Adipocyte (in vitro differentiated cells): ENCODE results near the gene TMC5.
"Not testable (repeated sequence)": the region's sequence is repeated elsewhere in the genome, so short reads cannot be mapped to it uniquely, and the experiment has no call there.

Experiments used
- DNase-seq: peaks from one replicate; pipeline ENCODE4 v3.0.0-alpha.2; 2015; ENCODE audit warnings: low read depth
- H3K27me3 ChIP-seq: replicated peaks from 2 replicates; pipeline ENCODE4 v1.7.0; 2013; ENCODE audit warnings: mild to moderate bottlenecking, low read length, moderate library complexity; ENCODE audit not compliant: control insufficient read depth, insufficient read depth
- H3K36me3 ChIP-seq: 2 replicates; pipeline ENCODE4 v1.7.0; 2013; ENCODE audit warnings: low read length, mild to moderate bottlenecking, moderate library complexity; ENCODE audit not compliant: control insufficient read depth, insufficient read depth, severe bottlenecking
- H3K4me1 ChIP-seq: 2 replicates; pipeline ENCODE4 v1.7.0; 2013; ENCODE audit warnings: mild to moderate bottlenecking, low read length, moderate library complexity; ENCODE audit not compliant: control insufficient read depth, insufficient read depth
- H3K4me3 ChIP-seq: 2 replicates; pipeline ENCODE4 v1.7.0; 2013; ENCODE audit warnings: mild to moderate bottlenecking, low read length, moderate library complexity
- H3K9ac ChIP-seq: 2 replicates; pipeline ENCODE4 v1.7.0; 2013; ENCODE audit warnings: mild to moderate bottlenecking, low read length, moderate library complexity
- H3K9me3 ChIP-seq: 2 replicates; pipeline ENCODE4 v1.7.0; 2013; ENCODE audit warnings: mild to moderate bottlenecking, low read length, moderate library complexity; ENCODE audit not compliant: control insufficient read depth

TMC5 gene

GRCh38 chr16:19410435-19411171, 7.1 kb upstream of the TMC5 start:
- Histone ChIP-seq H3K4me3 (peak overlapping the region; percentile 63), H3K36me3 (no peaks in the 10 kb centered on the region), H3K4me1 (peaks cover 4% of the 10 kb centered on the region), H3K27me3 (peaks cover 32% of the 10 kb centered on the region), H3K9ac (no peak overlapping the region), H3K9me3 (peaks cover 22% of the 10 kb centered on the region)
- DNase-seq, result peak; percentile 13

DNA sequence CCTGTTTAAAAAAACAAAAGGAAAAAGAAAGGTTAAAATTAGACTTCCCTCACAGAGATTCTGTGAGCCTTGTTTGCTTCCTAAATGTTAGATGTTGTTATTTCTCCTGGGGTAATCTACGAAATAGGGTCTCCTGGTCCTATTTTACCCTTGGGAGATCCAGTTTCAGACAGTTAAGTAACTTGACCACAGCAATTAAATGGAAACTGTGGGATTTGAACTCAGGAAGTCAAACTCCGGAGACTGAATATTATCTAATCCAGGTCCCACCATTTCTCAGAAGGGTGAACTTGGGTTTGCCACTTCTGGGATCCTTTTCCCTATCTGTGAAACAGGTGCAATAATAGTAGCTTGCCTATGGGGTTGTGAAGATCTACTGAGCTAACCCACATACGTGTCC, 6.4 kb upstream of the TMC5 start:
- Histone ChIP-seq H3K4me1 (peaks cover 4% of the 10 kb centered on the region), H3K27me3 (peaks cover 37% of the 10 kb centered on the region), H3K9me3 (peaks cover 22% of the 10 kb centered on the region), H3K36me3 (no peaks in the 10 kb centered on the region), H3K4me3 (no peak overlapping the region), H3K9ac (no peak overlapping the region)
- DNase-seq, result no peak

GRCh38 chr16:19412055-19412454, 5.6 kb upstream of the TMC5 start:
- H3K27me3 ChIP-seq, result peaks cover 37% of the 10 kb centered on the region
- not testable (repeated sequence) for H3K9ac ChIP-seq, H3K4me3 ChIP-seq, DNase-seq, H3K36me3 ChIP-seq, H3K4me1 ChIP-seq
- peaks cover 16% of the 10 kb centered on the region for H3K9me3 ChIP-seq

- Histone ChIP-seq H3K27me3 (peaks cover 41% of the 10 kb centered on the region), H3K9me3 (peaks cover 6% of the 10 kb centered on the region), H3K36me3 (no peaks in the 10 kb centered on the region), H3K4me3 (no peak overlapping the region), H3K9ac (no peak overlapping the region), H3K4me1 (peaks cover 4% of the 10 kb centered on the region)
- no peak for DNase-seq
Observed at GRCh38 chr16:19415461-19415860, 2.2 kb upstream of the TMC5 start.

DNA sequence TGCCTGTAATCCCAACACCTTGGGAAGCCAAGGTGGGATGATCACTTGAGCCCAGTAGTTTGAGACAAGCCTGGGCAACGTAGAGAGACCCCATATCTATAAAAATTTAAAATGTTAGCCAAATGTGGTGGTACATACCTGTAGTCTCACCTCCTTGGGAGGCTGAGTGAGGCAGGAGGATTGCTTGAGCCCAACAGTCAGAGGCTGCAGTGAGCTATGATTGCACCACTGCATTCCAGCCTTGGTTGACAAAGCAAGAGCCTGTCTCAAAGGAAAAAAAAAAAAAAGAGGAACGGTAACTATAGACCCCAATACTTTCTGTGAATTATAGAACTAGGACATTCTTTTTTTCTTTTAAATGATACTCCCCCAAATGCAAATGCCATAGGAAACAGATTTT, 1.8 kb upstream of the TMC5 start:
- peaks cover 4% of the 10 kb centered on the region for H3K4me1 ChIP-seq
- H3K27me3 ChIP-seq, result peaks cover 37% of the 10 kb centered on the region
- H3K9ac ChIP-seq, result no peak overlapping the region
- no peak for DNase-seq
- no peak overlapping the region for H3K4me3 ChIP-seq
- no peaks in the 10 kb centered on the region for H3K36me3 ChIP-seq
- H3K9me3 ChIP-seq, result peaks cover 6% of the 10 kb centered on the region

DNA sequence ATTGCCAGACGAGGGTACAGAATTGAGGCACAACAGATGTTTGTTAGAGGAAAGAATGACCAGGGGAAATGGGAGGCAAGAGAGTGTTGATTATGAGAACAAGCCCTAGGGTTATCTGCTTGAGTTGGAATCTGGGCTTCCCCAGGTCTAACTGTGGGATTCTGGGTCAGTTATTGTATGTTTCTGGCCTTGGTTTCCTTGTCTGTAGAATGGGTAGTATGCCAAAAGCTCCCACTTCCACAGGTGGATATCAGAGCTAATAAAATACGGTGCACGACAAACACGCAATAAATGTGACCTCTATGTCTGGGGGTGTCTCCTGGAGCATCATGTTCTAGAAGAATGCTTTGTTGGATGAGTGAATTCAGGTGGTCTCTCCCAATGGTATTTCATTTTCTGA, 517 bp downstream of the TMC5 start:
- Histone ChIP-seq H3K36me3 (no peaks in the 10 kb centered on the region), H3K9ac (no peak overlapping the region), H3K4me1 (peaks cover 4% of the 10 kb centered on the region), H3K9me3 (no peaks in the 10 kb centered on the region), H3K4me3 (no peak overlapping the region), H3K27me3 (peaks cover 26% of the 10 kb centered on the region)
- DNase-seq, result no peak

- Histone ChIP-seq H3K4me1 (no peaks in the 10 kb centered on the region), H3K9me3 (no peaks in the 10 kb centered on the region), H3K27me3 (peaks cover 24% of the 10 kb centered on the region), H3K9ac (no peak overlapping the region), H3K36me3 (no peaks in the 10 kb centered on the region), H3K4me3 (no peak overlapping the region)
- DNase-seq, result no peak
Observed at GRCh38 chr16:19419698-19420075, 2.0 kb downstream of the TMC5 start.

- DNase-seq, result no peak
- Histone ChIP-seq H3K9me3 (no peaks in the 10 kb centered on the region), H3K4me1 (no peaks in the 10 kb centered on the region), H3K27me3 (peaks cover 24% of the 10 kb centered on the region), H3K36me3 (no peaks in the 10 kb centered on the region), H3K4me3 (no peak overlapping the region), H3K9ac (no peak overlapping the region)
Observed at GRCh38 chr16:19424478-19424877, 6.8 kb downstream of the TMC5 start.

- Histone ChIP-seq H3K4me3 (no peak overlapping the region), H3K27me3 (peaks cover 16% of the 10 kb centered on the region)
- no peak for DNase-seq
Observed at GRCh38 chr16:19430345-19430744, 12.7 kb downstream of the TMC5 start.

DNA sequence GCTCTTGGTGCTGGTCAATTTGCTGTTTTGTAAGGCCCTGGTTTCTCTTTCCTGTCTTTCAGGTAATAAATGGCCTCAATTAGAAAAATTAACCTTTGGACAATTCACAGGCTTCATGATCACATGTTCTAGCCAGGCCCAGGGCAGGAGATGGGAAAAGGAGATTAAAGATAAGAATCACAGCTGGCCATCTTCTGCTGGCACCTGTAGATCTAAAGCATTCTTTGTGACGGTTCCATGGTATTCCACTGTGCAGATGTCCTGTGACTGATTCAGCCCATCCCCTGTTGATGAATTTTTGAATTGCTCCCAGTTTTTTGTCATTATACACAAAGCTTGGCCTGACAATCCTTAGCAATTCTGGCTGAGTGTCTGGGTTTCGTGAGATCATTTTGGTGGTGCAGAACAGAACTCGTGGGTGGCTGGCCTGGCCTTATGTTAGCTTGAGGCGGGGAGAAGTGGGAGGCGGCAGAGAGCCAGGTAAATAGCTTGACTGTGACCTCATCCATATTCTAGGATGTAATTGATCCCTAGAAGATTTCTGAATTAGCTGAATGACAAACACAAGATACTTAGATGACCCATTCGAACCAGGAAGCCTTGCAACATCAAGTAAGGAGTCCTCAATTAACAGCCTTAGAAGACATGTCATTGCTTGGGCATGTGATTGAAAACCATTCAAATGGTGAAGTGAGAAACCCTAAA, 14.1 kb downstream of the TMC5 start:
- H3K9me3 ChIP-seq, result no peaks in the 10 kb centered on the region
- DNase-seq, result no peak

More at GRCh38 chr16:19430345-19430744, 12.7 kb downstream of the TMC5 start:
- no peaks in the 10 kb centered on the region for H3K9me3 ChIP-seq
- H3K36me3 ChIP-seq, result no peaks in the 10 kb centered on the region
- no peaks in the 10 kb centered on the region for H3K4me1 ChIP-seq
- no peak overlapping the region for H3K9ac ChIP-seq

GRCh38 chr16:19432429-19432828, 14.7 kb downstream of the TMC5 start:
- no peak overlapping the region for H3K9ac ChIP-seq
- H3K27me3 ChIP-seq, result peaks cover 9% of the 10 kb centered on the region
- no peak for DNase-seq
- H3K9me3 ChIP-seq, result no peaks in the 10 kb centered on the region
- H3K4me1 ChIP-seq, result no peaks in the 10 kb centered on the region
- no peaks in the 10 kb centered on the region for H3K36me3 ChIP-seq
- H3K4me3 ChIP-seq, result no peak overlapping the region

More for the DNA sequence above, 14.1 kb downstream of the TMC5 start:
- Histone ChIP-seq H3K4me3 (no peak overlapping the region), H3K36me3 (no peaks in the 10 kb centered on the region), H3K9ac (no peak overlapping the region), H3K4me1 (no peaks in the 10 kb centered on the region), H3K27me3 (peaks cover 9% of the 10 kb centered on the region)
